GM18861 (cell line): ENCODE measurements around the gene SPG7.
"Not testable (repeated sequence)": the region's sequence is repeated elsewhere in the genome, so short reads cannot be mapped to it uniquely, and the experiment has no call there.

Source experiments
- ATAC-seq: cut with Tn5 transposase; IDR thresholded peaks from one replicate; pipeline ENCODE4 v1.9.1; 2021; ENCODE audit not compliant: unreplicated experiment

The SPG7 gene

DNA sequence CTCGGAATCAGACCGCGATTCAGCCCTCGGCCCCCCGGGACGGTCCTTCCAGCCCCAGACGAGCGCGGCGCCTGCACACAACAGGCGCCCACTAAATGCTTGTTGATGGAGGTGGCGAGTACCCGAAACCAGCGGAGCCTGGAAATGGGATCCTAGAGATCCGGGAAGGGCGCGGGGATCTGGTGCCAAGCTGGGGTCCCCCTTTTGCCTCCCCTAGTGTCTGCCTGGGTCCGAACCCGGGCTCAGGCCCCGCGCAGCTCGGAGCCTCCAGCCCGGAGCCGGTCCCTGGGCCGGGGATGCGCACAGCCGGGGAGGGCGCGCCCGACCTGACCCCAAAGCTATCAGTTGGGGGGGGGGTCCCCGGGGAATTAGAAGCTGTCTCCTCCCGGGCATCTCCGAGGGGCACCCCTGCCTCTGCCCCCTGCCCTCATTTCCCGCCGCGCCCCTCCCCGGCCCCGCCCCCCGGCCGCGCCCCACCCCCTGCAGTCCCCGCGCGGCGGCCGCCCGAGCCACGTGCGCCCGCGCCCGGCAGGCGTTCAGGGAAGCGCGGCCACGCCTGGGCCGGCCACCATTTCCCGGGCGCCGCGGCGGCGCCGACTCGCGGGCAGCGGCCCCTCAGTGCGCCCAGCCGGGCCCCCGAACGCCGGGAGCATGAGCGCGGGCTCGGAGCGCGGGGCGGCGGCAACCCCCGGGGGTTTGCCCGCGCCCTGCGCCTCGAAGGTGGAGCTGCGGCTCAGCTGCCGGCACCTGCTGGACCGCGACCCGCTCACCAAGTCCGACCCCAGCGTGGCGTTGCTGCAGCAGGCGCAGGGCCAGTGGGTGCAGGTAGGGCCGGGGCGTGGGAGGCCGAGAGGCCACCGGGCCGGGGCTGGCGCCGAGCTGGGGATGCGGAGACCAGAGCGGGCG is 67.3 kb downstream of the SPG7 start, which contains the start of gene CPNE7:
CPNE7 (plus strand) TSS at position 512 of the 906 bp plus-strand sequence; CDS start at position 652, 140 bp downstream.
- ATAC-seq, result no peak

DNA sequence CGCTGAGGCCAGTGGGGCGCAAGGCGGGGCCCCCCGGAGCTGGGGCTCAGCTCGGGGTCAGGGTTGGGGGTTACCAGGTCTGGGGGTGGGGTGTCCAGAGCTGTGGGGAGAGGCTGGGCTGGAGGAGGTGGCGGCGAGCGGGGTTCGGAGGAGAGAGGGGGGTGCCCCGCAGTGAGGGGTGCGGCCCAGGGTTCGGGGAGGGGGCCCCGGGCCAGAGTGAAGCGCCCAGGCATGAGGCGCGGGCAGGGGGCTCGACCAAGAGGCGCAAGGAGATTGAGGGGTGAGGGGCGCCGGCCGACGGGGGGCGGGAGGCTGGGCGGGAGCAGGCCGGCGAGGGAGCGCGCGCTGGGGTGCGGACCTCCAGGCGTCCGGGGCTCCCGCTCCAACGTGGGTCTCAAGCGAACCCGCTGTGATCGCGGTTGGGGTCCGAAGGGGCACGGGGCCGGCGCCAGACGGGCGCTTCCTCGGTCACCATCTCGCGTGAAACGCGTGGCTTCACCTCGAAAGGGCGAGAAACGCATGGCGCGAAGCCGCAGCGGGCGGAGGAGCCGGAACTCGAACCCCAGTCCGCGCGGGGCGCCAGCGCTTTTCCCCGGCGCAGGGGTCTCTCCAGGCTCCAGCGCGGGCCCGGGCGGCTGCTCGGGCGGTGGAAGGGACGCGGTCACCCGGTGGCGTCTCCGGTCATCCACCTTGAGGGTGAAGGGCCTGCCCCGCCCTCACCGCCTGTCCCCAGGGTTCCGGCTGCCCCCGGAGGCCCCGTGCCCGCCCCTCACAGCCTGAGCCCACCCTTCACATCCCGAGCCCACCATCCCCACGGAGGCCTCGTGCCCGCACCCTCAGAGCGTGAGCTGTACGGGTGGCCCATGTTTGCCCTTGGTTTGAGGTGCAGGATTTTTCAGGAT is 68.2 kb downstream of the SPG7 start:
- no peak for ATAC-seq

DNA sequence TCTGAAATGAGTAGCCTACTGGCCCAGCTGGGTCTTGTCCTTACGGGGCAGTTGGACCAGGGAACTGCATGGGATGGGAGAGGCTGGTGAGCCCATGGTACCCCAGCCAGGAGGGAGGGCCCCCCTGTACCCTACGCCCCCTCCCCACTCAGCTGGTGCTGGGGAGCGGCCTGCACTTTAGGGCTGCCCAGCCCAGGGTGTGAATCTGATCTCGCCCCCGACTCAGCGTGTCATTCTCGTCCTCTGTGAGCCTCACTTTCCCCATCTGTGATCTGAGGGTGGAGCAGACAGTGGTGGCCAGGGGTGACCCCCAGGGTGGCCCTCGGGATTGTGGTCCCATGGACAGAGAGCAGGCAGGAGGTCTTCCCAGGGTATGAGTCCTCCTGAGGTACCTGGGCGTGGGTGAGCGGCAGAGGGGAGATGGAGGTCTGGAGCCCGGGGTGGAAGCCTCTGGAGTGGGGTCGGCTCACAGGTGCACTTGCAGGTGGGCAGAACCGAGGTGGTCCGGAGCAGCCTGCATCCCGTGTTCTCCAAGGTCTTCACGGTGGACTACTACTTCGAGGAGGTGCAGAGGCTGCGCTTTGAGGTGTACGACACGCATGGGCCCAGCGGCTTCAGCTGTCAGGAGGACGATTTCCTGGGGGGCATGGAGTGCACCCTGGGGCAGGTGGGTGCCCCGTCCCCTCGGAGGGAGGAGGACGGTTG is 69.0 kb downstream of the SPG7 start:
- no peak for ATAC-seq

DNA sequence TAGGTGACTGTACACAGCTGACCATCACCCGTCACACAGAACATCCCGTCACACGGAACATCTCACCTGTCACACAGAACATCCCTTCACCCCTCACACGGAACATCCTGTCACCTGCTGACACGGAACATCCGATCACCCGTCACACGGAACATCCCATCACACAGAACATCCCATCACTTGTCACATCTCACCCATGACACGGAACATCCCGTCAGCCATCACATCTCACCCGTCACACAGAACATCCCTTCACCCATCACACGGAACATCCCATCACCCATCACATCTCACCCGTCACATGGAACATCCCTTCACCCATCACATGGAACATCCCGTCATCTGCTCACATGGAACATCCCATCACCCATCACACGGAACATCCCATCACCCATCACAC is 71.1 kb downstream of the SPG7 start:
- no peak for ATAC-seq

DNA sequence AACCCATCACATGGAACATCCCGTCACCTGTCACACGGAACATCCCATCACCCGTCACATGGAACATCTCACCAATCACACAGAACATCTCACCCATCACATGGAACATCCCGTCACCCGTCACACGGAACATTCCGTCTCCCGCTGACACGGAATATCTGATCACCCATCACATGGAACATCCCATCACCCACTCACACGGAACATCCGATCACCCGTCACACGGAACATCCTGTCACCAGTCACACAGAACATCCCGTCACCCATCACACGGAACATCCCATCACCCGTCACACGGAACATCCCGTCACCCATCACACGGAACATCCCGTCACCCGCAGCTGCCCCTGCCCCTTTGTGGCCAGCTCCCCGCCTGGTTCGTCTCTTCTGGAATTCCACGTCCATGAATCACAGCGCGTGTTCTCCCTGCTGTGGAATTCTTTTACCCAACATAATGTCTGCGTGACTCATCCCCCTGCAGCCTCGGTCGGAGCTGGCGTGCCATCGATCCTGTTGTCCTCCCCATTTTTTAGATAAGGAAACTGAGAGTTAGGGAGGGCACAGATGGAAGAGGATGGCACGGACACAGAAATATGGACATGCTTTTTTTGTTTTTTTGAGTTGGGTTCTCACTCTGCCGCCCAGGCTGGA is 73.0 kb downstream of the SPG7 start:
- ATAC-seq, result no peak

DNA sequence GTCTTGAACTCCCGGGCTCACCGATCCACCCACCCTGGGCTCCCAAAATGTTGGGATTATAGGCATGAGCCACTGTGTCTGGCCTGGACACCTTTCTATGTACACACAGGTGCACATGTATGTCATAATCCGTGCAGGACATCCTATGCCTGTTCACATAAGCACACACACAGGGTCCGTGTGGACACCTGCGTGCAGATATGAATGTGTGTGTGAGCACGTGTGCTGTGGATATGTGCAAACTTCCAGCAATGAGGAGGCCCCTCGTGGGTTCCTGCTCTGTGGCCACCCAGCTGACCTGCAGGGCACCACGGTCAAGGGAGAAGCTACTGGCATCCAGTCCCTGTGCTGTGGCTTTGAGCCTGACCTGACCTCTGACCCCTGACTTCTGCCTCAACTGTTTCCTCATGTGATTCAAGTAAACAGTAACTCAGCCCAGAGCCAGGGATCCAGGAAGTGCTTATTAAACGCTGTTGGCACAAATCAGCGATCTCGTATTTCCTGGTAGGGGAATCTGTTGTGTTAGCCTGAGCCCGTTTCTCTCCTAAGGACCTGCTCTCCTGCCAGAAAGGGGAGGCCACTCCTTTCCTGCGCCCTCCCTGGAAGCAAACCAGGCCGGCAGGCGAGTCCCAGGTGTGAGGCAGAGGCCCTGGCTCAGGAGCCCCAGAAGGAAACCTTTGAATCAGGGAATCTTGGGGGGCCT is 73.8 kb downstream of the SPG7 start:
- ATAC-seq, result no peak

DNA sequence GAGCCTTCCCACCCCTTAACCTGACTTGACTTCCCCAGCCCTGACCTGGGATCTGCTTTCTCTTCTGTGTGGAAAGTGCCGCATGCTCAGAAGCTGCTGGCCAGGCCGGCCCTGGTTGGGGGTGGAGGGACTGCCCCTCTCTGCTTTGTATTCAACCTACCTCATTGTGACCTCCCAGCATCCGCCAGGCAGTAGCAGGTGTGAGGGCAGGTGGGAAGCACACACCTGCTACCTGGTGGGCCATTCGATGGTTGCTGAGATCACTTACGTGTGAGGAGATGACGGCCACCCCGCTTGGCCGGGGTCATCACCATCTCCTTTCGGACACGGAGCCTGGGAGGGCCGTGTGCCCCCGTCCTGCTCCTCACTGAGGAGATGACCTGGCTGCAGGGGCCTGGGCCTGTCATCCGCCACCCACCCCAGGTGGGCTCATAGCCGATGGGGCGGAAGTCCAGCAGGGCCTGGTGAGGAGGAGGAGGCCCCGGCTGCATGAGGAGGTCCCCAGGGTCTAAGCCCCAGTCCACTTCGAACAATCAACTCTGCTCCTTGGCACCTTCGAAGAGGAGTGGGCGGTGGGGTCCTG is 74.5 kb downstream of the SPG7 start:
- no peak for ATAC-seq

DNA sequence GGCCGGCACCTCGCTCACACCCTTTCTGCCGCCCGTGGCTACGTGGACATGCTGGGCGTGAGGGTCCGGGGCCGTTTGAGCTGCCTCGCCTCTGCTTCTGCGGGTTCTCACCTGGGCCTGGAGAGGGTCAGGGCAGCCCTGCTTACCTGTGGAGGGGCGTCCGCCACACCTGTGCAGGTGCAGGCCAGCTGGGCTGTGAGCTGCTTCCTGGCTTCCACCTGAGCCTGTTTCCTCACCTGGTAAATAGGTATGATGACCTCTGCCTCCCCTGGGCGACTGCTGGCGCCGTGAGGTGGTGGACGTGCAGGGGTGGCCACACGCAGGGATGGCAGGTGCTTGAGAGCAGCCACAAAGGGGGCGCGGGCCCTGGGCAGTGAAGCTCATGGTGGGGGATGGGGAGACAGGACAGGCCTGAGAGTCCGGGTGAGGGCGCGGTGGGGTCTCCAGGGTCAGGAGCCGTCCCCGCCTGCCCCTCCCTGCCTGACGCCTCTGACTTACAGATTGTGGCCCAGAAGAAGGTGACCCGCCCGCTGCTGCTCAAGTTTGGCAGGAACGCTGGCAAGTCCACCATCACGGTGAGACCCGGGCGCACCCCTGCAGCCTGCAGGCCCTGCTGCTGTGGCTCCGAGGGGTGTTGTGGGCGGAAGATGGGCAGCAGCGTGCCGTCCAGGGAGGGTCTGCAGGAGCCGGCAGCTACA is 75.1 kb downstream of the SPG7 start:
- no peak for ATAC-seq

DNA sequence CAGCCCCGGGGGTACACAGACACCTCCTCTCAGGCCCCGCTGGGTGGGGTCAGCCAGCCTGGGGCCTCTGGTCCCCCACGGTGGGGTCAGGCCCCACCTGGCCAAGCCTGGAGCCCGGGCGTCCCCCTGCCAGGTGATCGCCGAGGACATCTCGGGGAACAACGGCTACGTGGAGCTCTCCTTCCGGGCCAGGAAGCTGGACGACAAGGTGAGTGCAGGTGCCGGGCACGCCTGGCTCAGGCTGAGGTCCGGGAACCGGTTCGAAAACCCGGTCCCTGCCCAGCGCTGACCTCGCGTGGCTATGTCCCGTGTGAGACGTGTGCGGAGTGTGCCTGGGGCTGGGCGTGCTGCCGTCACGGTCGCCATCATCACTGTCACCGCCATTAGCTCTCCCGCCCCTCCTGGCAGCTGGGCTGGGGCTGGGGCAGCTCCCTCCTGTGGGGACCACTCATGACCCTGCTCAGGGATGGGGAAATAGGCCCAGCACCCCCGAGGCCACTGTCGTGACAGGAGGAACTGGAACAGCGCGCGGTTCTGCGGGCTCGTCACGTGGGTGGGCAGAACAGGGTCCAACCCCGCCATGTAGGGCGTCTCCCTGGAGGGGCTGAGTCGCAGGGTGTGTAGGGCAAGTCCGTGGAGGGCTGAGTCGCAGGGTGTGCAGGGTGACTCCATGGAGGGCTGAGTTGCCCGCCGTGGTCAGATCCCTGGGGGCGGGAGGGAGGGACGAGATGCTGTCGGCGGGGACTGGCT is 75.9 kb downstream of the SPG7 start:
- no peak for ATAC-seq

DNA sequence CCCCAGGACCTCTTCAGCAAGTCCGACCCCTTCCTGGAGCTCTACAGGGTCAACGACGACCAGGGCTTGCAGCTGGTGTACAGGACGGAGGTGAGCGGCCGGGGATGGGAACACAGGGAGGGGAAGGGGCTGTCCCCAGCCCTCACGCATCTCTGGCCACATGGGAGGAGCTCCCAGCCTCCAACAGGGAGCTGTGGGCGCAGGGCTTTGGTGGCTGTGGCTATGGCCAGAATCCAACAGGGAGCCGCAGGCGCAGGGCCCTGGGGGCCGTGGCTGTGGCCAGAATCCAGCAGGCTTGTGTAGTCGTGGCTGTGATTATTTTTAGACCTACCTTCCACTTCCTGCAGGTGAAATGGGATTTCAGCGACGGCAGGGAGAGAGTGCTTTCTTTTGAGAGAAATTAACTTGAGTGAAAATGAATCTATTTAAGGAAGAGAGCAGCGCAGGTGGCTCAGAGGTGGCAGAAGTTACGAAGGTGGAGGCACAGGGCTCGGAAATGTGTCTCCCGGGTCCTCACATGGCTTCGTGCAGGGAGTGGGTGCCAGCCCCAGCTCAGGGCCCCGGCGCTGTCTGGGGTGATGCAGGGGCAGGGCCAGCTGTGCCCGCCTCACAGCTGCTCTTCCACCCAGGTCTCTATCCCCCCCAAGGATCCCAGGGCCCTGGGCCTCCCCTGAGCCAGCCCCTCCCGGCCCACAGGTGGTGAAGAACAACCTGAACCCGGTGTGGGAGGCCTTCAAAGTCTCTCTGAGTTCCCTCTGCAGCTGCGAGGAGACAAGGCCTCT is 76.8 kb downstream of the SPG7 start:
- ATAC-seq, result no peak

DNA sequence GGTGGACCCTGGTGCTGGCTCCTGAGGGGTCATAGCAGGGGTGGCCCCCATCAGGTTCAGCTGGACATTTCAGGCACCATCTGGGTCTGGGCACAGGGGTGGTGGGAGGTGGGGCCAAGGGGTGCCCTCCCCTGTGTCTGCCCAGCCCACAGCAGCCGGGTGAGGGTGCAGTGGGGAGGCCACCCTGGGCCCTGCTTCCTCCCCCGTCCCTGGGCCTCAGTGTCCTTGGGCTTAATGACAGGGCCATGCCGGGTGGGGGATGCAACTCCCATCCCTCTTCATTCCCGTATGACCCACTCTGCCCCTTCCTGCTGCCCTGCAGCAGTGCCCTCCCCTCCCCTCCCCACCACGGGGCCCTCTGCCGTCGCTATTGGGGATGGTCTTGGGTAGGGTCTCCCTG is 78.0 kb downstream of the SPG7 start:
- no peak for ATAC-seq

DNA sequence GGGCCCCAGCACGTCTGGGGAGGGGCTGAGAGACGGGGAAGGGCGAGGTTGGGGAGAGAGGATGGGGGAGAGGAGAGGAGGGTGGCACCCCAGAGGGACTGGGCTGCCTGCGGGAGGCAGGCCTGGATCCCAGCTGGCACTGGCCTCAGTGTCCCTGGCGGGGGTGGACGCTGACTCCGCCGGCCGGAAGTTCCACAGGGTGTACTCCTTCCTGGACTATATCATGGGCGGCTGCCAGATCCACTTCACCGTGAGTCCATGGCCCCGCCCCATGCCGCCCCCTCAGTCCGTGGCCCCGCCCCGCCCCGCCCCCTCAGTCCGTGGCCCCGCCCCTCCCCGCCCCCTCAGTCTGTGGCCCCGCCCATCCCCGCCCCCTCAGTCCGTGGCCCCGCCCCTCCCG is 78.7 kb downstream of the SPG7 start:
- no peak for ATAC-seq

DNA sequence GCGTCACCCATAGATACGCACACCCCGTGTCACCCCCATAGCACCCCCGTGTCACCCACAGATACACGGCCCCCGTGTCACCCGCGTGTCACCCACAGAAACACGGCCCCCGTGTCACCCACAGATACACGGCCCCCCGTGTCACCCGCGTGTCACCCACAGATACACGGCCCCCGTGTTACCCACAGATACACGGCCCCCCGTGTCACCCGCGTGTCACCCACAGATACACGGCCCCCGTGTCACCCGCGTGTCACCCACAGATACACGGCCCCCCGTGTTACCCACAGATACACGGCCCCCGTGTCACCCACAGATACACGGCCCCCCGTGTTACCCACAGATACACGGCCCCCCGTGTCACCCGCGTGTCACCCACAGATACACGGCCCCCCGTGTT is 79.5 kb downstream of the SPG7 start:
- ATAC-seq, result not testable (repeated sequence)

DNA sequence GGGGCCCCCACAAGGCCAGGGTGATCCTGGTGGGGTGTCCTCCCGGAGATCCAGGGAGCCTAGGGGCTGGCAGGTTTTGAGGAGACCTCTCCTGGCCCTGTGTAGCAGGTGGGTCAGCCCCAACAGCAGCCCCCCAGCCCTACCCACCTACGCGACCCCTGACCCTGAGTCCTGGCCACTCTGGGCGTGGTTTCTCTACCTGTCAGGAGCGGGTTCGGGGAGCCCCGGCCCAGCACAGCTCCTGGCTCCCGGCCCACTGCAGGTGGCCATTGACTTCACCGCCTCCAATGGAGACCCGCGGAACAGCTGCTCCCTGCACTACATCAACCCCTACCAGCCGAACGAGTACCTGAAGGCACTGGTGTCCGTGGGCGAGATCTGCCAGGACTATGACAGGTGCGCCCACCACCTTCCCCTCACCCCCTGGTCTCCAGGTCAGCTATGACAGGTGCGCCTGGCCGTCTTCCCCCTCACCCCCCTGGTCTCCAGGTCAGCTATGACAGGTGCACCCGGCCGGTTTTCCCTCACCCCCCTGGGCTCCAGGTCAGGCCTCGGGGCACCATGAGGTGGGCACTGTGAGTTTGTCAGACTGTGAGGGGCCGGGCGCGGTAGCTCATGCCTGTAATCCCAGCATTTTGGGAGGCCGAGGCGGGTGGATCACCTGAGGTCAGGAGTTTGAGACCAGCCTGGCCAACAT is 80.4 kb downstream of the SPG7 start:
- no peak for ATAC-seq

DNA sequence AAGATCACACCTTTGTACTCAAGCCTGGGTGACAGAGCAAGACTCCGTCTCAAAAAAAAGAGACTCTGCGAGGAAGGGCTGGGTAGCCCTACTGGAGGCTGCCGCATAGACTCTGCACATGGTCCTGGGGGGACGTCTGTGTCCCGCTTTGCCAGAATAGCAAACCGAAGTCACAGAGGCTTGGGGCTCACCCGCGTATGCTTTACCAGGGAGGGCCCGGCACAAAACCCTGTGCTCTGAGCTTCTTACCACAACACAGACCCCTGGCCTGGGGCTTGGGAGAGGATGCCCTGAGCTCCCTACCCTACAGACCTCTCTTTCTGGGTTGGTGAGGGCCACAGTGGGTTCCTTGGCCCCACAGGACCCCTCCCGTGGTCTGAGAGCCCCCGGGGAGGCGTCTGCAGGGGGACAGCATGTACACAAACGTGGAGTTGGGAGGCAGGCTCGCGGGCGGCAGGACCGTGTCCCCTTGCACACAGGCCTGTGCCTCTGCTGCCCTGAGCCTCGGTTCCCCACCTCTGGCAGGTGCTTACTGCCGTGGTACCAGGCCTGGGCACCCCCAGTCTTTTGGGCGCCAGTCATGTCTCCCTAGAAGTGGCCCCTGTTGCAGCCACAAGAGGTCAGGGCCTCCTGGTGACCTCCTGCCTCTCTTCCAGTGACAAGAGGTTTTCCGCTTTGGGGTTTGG is 81.2 kb downstream of the SPG7 start:
- ATAC-seq, result no peak

DNA sequence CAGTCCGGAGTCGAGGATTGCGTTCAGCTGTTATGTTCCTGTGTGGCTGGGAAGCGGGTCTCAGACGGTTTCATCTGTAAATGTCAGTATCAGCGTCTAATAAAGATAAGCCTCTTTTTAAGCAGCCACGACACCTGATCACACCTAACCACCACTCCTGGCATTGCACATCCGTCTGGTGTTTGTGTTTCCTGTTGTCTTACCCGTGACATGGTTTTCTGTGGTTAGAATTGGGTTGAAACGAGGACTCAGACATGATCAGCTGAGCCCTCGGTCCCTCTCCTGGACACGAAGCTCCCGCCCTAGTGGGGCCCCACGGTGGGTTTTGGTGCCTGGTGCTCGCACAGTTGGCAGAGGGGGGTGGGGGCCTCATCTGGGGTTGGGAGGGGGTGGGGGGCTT is 85.6 kb downstream of the SPG7 start:
- ATAC-seq, result no peak
